K562 (cell line): ENCODE measurements around the gene SND1. TPM values are rescaled to one million over a fixed set of nuclear protein-coding genes. Genes with fewer than 3 reads are reported as not detected.

ENCODE experiments used
- DPF2 ChIP-seq: fragments of 450-650 bp; IDR thresholded peaks from 2 replicates; pipeline ENCODE4 v1.6.1; 2016
- HDAC6 ChIP-seq: IDR thresholded peaks from 2 replicates; pipeline ENCODE4 v1.6.1; 2012; ENCODE audit warnings: low read depth, mild to moderate bottlenecking, control low read depth, inconsistent platforms, low read length, moderate library complexity
- HDGF ChIP-seq: fragments of 450-650 bp; IDR thresholded peaks from 2 replicates; pipeline ENCODE4 v1.6.1; 2016
- KDM4B ChIP-seq, 2 experiments: fragments of 450-650 bp in 1 of 2; sonication (generic) in 1 of 2; IDR thresholded peaks; 2 replicates each; pipeline ENCODE4 v1.6.1; 2016 to 2017; ENCODE audit warnings: borderline replicate concordance in 2 of 2, antibody characterized with exemption in 1 of 2, low read depth in 1 of 2, mild to moderate bottlenecking in 1 of 2
- MYBL2 ChIP-seq, 2 experiments: fragments of 450-650 bp in 1 of 2; sonication (generic) in 1 of 2; formaldehyde crosslinking in 1 of 2; IDR thresholded peaks; 2 replicates each; pipeline versions ENCODE4 v1.6.1 to v1.8.1; 2017 to 2022; ENCODE audit warnings: borderline replicate concordance in 1 of 2, inconsistent platforms in 1 of 2, low read depth in 1 of 2, mild to moderate bottlenecking in 1 of 2, missing genetic modification reagents in 1 of 2, moderate library complexity in 1 of 2
- NFRKB ChIP-seq: fragments of 450-650 bp; IDR thresholded peaks from 2 replicates; pipeline ENCODE4 v1.6.1; 2016; ENCODE audit warnings: low read depth
- RFX5 ChIP-seq: IDR thresholded peaks from 2 replicates; pipeline ENCODE4 v1.6.1; 2011; ENCODE audit warnings: low read depth, mild to moderate bottlenecking, improper control_type of control experiment, low read length
- ZNF174 ChIP-seq: fragments of 250-450 bp; sonication (Bioruptor Pico); IDR thresholded peaks from 2 replicates; pipeline ENCODE4 v1.4.0; 2020; ENCODE audit warnings: mild to moderate bottlenecking
- ZNF584 ChIP-seq: fragments of 200-800 bp; sonication (Bioruptor generic); IDR thresholded peaks from 2 replicates; pipeline ENCODE4 v1.6.1; 2016; ENCODE audit warnings: low read depth, mild to moderate bottlenecking, missing genetic modification characterization, missing compliant biosample characterization
- ZNF609 ChIP-seq: sonication (generic); formaldehyde crosslinking; IDR thresholded peaks from 2 replicates; pipeline ENCODE4 v1.8.1; 2023; ENCODE audit warnings: missing genetic modification reagents, mild to moderate bottlenecking, borderline replicate concordance
- polyA plus RNA-seq, 8 experiments: library from polyadenylated mRNA; depleted of rRNA in 4 of 8; stranded (reverse) in 5 of 8; unstranded in 3 of 8; fragments of >200 nt; fragmentation: Nextera tagmentation in 2 of 8; fragmentation: Illumina TruSeq in 1 of 8; extraction: Ambion mirVana in 2 of 8; extraction: Trizol in 1 of 8; gene quantifications; 2 replicates each; pipeline versions ENCODE4 v1.2.1 to v1.2.3, GENCODE V29; 2011 to 2014; ENCODE audit warnings: inconsistent platforms in 1 of 8, missing spikeins in 1 of 8
- total RNA-seq, 7 experiments: library from RNA; depleted of rRNA in 6 of 7; stranded (reverse); fragments of >200 nt in 6 of 7; fragmentation: Illumina TruSeq in 2 of 7; extraction: Trizol in 2 of 7; gene quantifications; 2 replicates each; pipeline versions ENCODE4 v1.2.1 to v1.2.3, GENCODE V29; 2011 to 2021; ENCODE audit warnings: low replicate concordance in 1 of 7
- TF ChIP-seq, protein P1 (sequence below): fragments of 250-450 bp; sonication (Bioruptor Pico); IDR thresholded peaks from 2 replicates; pipeline ENCODE4 v1.5.0; 2021; ENCODE audit warnings: mild to moderate bottlenecking, moderate library complexity
- TF ChIP-seq, protein P2 (sequence below), 2 experiments: fragments of 450-650 bp in 1 of 2; sonication (generic) in 1 of 2; formaldehyde crosslinking in 1 of 2; IDR thresholded peaks in 1 of 2; conservative IDR thresholded peaks in 1 of 2; 2 replicates each; pipeline versions ENCODE4 v1.6.1 to v1.8.1; 2016 to 2023; ENCODE audit warnings: mild to moderate bottlenecking in 2 of 2, moderate library complexity in 2 of 2, inconsistent platforms in 1 of 2, missing genetic modification reagents in 1 of 2
- TF ChIP-seq, protein P3 (sequence below): fragments of 250-450 bp; sonication (Bioruptor Pico); IDR thresholded peaks from 2 replicates; pipeline ENCODE4 v1.4.0; 2020; ENCODE audit warnings: borderline replicate concordance
- TF ChIP-seq, protein P4 (sequence below): sonication (generic); formaldehyde crosslinking; IDR thresholded peaks from 2 replicates; pipeline ENCODE4 v1.8.0; 2022; ENCODE audit warnings: mild to moderate bottlenecking, missing genetic modification reagents

The SND1 gene
- total and polyA plus RNA-seq, 9 of the 15 experiments (the other 6 are each of a cell fraction or from before 2014, with no cell fraction given): 46.5 to 307 (median 191) TPM

- TF ChIP-seq ZNF609 (CRISPR knock-in tag) (no peak), KDM4B (IDR thresholded peaks at IDR 0.05; ENCODE audit: borderline replicate concordance in 2 of 2, low read depth in 1 of 2) (no peak), DPF2 (peak; percentile 87), HDAC6 (no peak), NFRKB (no peak; the same call in 1 of the 2 replicates), ZNF584 (CRISPR knock-in tag) (0 out of 2 replicates have a peak, but pooled peaks have one; percentile 47), HDGF (no peak), MYBL2 (IDR thresholded peaks at IDR 0.05; ENCODE audit: low read depth) (no peak), MYBL2 (CRISPR knock-in tag; IDR thresholded peaks at IDR 0.05; ENCODE audit: borderline replicate concordance) (no peak), RFX5 (no peak), ZNF174 (CRISPR knock-in tag) (no peak)
- TF ChIP-seq, protein P1, sequence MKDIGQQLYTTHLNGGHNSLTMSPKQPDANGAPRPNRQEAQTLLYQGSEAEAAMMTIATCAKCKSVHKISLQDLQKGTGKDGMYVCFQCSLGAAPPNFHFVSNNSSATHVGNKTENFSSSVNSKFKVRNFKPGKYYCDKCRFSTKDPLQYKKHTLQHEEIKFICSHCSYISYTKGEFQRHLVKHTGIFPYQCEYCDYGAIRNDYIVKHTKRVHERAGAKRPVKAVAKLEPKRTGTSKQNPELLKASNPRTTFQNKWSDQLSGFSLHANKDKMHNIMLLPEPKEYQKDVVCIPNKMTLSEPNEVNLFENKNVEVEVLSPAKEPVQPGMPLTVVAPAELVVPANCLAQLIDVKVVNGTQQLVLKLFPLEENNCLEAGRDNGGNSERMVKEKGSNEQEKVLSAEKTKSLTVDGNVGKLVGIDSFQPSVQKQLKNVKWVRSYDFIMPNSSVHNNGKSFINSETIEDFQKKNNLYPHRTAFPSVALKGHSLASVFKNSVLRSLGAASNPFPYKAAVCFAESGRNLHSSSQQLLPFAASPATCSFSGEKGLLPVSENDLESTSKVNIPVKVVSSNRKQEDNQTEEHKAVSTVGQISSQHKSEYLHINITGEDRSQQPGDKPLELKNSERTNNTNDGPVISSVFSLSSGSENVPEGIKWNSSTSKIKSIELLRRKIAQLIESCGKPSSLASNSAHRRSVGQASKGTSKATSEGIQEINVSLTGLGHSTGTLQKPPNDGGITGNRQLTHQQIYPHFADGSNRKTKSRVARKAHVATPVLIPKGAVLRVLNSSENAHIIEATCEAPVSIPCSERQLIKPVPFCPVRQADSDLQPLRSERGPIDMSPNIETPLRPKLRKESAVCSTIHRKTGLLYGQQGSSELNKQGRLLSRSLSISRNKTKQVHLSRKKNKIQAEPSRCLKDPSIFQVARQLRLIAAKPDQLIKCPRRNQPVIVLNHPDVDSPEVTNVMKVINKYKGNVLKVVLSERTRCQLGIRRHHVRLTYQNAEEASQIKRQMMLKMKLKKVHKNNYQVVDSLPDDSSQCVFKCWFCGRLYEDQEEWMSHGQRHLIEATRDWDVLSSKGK: no peak
- TF ChIP-seq, protein P2, sequence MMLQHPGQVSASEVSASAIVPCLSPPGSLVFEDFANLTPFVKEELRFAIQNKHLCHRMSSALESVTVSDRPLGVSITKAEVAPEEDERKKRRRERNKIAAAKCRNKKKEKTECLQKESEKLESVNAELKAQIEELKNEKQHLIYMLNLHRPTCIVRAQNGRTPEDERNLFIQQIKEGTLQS (IDR thresholded peaks at IDR 0.05): peak; percentile 96
- TF ChIP-seq, protein P2 (CRISPR knock-in tag; conservative IDR thresholded peaks at IDR 0.05): 0 out of 2 replicates have a peak, but pooled peaks have one; percentile 46
- TF ChIP-seq, protein P3, sequence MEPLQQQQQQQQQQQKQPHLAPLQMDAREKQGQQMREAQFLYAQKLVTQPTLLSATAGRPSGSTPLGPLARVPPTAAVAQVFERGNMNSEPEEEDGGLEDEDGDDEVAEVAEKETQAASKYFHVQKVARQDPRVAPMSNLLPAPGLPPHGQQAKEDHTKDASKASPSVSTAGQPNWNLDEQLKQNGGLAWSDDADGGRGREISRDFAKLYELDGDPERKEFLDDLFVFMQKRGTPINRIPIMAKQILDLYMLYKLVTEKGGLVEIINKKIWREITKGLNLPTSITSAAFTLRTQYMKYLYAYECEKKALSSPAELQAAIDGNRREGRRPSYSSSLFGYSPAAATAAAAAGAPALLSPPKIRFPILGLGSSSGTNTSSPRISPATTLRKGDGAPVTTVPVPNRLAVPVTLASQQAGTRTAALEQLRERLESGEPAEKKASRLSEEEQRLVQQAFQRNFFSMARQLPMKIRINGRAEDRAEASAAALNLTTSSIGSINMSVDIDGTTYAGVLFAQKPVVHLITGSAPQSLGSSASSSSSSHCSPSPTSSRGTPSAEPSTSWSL: no peak
- TF ChIP-seq, protein P4, sequence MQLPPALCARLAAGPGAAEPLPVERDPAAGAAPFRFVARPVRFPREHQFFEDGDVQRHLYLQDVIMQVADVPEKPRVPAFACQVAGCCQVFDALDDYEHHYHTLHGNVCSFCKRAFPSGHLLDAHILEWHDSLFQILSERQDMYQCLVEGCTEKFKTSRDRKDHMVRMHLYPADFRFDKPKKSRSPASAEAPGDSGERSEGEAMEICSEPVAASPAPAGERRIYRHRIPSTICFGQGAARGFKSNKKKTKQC (CRISPR knock-in tag): no peak
These were observed 447.2 kb downstream of the SND1 start (continued) for GRCh38 chr7:128099204-128099671.
